Keratinocyte (primary cell): ENCODE data around the gene CYTH1. TPM values are rescaled to one million over a fixed set of nuclear protein-coding genes. Genes with fewer than 3 reads are reported as not detected.
A peak's percentile ranks its signal among the peaks of the same experiment; 100 is the strongest.

Experiments used
- DNase-seq: peaks from one replicate; pipeline ENCODE4 v3.0.0-alpha.2; 2011; ENCODE audit warnings: low read depth, missing footprints, low spot score
- FAIRE-seq: peaks from 2 replicates; lab custom pipeline; 2011; peaks lifted over from hg19 to GRCh38; lab: Jason Lieb, UNC
- H2AFZ ChIP-seq: 2 replicates; pipeline ENCODE4 v1.6.0; 2012; ENCODE audit warnings: low read length, control low read depth, inconsistent platforms; ENCODE audit not compliant: control insufficient read depth
- H3K27ac ChIP-seq: 2 replicates; pipeline ENCODE4 v1.5.1; 2011; ENCODE audit warnings: low read length; ENCODE audit not compliant: control insufficient read depth, insufficient read depth
- H3K27me3 ChIP-seq: 3 replicates; pipeline ENCODE4 v1.6.0; 2011; ENCODE audit warnings: low read length; ENCODE audit not compliant: control insufficient read depth, insufficient read depth; ENCODE audit errors: extremely low read depth
- H3K36me3 ChIP-seq, 2 experiments: 2 replicates in 1 of 2; 3 replicates in 1 of 2; pipeline ENCODE4 v1.5.1; 2011; ENCODE audit warnings: low read length in 2 of 2, mild to moderate bottlenecking in 1 of 2; ENCODE audit not compliant: control insufficient read depth in 2 of 2, insufficient read depth in 2 of 2; ENCODE audit errors: extremely low read depth in 1 of 2
- H3K4me1 ChIP-seq: 3 replicates; pipeline ENCODE4 v1.5.1; 2011; ENCODE audit warnings: low read length; ENCODE audit not compliant: control insufficient read depth, insufficient read depth; ENCODE audit errors: extremely low read depth
- H3K4me2 ChIP-seq: 3 replicates; pipeline ENCODE4 v1.6.0; 2011; ENCODE audit warnings: low read depth, low read length; ENCODE audit not compliant: control insufficient read depth, insufficient read depth; ENCODE audit errors: extremely low read depth
- H3K4me3 ChIP-seq, 3 experiments: fragments of 200-600 bp in 1 of 3; sonication (generic) in 1 of 3; 2 replicates in 2 of 3; 3 replicates in 1 of 3; pipeline ENCODE4 v1.5.1; 2011 to 2016; ENCODE audit warnings: low read length in 3 of 3, mild to moderate bottlenecking in 3 of 3, control low read depth in 2 of 3, inconsistent platforms in 1 of 3, low read depth in 1 of 3, mixed read lengths in 1 of 3, mixed run types in 1 of 3, moderate library complexity in 1 of 3; ENCODE audit not compliant: control insufficient read depth in 2 of 3, insufficient read depth in 2 of 3; ENCODE audit errors: extremely low read depth in 1 of 3
- H3K79me2 ChIP-seq: 2 replicates; pipeline ENCODE4 v1.6.0; 2012; ENCODE audit warnings: low read length; ENCODE audit not compliant: control insufficient read depth, insufficient read depth
- H3K9ac ChIP-seq: 3 replicates; pipeline ENCODE4 v1.6.0; 2011; ENCODE audit warnings: low read length; ENCODE audit not compliant: control insufficient read depth, insufficient read depth; ENCODE audit errors: extremely low read depth
- H3K9me1 ChIP-seq: 3 replicates; pipeline ENCODE4 v1.6.0; 2011; ENCODE audit warnings: low read length; ENCODE audit not compliant: control insufficient read depth, insufficient read depth; ENCODE audit errors: extremely low read depth
- H3K9me3 ChIP-seq: 2 replicates; pipeline ENCODE4 v1.5.1; 2012; ENCODE audit warnings: low read depth, low read length; ENCODE audit not compliant: control insufficient read depth
- H4K20me1 ChIP-seq: 3 replicates; pipeline ENCODE4 v1.6.0; 2011; ENCODE audit warnings: low read length; ENCODE audit not compliant: control insufficient read depth, insufficient read depth; ENCODE audit errors: extremely low read depth
- EZH2 ChIP-seq: IDR thresholded peaks from one replicate; pipeline ENCODE4 v1.6.1; 2012; ENCODE audit warnings: inconsistent platforms, mild to moderate bottlenecking, low read length, moderate library complexity
- dilution Hi-C: fragments of 300-500 bp; cut with MboI; formaldehyde crosslinking; loops from one replicate; pipeline ENCODE4 v1.7.0; 2020; ENCODE audit warnings: low sequenced_read_pairs; ENCODE audit not compliant: extremely low pct_ligation_motif_present
- polyA plus RNA-seq, 5 experiments: library from polyadenylated mRNA; depleted of rRNA in 3 of 5; stranded (reverse) in 3 of 5; stranded (forward) in 1 of 5; unstranded in 1 of 5; fragments of >200 nt; gene quantifications; 1 replicate in 1 of 5; 2 replicates in 3 of 5; 3 replicates in 1 of 5; pipeline versions ENCODE4 v1.2.1 to v1.2.3, GENCODE V29; 2011 to 2012; ENCODE audit warnings: missing spikeins in 2 of 5, low read depth in 1 of 5, low replicate concordance in 1 of 5
- TF ChIP-seq, protein P1 (sequence below), 3 experiments: IDR thresholded peaks in 1 of 3; conservative IDR thresholded peaks in 1 of 3; optimal IDR thresholded peaks in 1 of 3; 2 replicates in 2 of 3; 3 replicates in 1 of 3; pipeline versions ENCODE3 to v1.5.1; 2011; ENCODE audit warnings: low read length in 3 of 3, mild to moderate bottlenecking in 3 of 3, moderate library complexity in 2 of 3, control low read depth in 1 of 3, inconsistent platforms in 1 of 3; ENCODE audit not compliant: insufficient read depth in 2 of 3; ENCODE audit errors: extremely low read depth in 1 of 3

CYTH1 gene
- polyA plus RNA-seq, 1 donor (not counting 4 experiments of a cell fraction or from before 2014, with no cell fraction given) = 28.3 TPM

- FAIRE-seq = peak; percentile 52
- H3K27ac ChIP-seq = peak overlapping the region; percentile 48
- peaks cover 8% of the 10 kb centered on the region for H4K20me1 ChIP-seq
- TF ChIP-seq, protein P1, sequence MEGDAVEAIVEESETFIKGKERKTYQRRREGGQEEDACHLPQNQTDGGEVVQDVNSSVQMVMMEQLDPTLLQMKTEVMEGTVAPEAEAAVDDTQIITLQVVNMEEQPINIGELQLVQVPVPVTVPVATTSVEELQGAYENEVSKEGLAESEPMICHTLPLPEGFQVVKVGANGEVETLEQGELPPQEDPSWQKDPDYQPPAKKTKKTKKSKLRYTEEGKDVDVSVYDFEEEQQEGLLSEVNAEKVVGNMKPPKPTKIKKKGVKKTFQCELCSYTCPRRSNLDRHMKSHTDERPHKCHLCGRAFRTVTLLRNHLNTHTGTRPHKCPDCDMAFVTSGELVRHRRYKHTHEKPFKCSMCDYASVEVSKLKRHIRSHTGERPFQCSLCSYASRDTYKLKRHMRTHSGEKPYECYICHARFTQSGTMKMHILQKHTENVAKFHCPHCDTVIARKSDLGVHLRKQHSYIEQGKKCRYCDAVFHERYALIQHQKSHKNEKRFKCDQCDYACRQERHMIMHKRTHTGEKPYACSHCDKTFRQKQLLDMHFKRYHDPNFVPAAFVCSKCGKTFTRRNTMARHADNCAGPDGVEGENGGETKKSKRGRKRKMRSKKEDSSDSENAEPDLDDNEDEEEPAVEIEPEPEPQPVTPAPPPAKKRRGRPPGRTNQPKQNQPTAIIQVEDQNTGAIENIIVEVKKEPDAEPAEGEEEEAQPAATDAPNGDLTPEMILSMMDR (optimal IDR thresholded peaks at IDR 0.05 in 1 of 3, IDR thresholded peaks at IDR 0.05 in 1 of 3, conservative IDR thresholded peaks at IDR 0.05 in 1 of 3; ENCODE audit: extremely low read depth in 1 of 3, insufficient read depth in 2 of 3, low read length in 3 of 3) = no peak
- TF ChIP-seq EZH2 = no peak
- H3K79me2 ChIP-seq = peaks cover 73% of the 10 kb centered on the region
- H3K4me1 ChIP-seq = peaks cover 15% of the 10 kb centered on the region
- H3K36me3 ChIP-seq = no peaks in the 10 kb centered on the region
- peak overlapping the region; percentile 38 for H3K9ac ChIP-seq
- H3K9me1 ChIP-seq = no peaks in the 10 kb centered on the region
- no peak overlapping the region for H3K4me3 ChIP-seq
- peak overlapping the region; percentile 67 for H3K4me2 ChIP-seq
- no peak overlapping the region for H2AFZ ChIP-seq
- H3K27me3 ChIP-seq = no peaks in the 10 kb centered on the region
- no peak for DNase-seq
- dilution Hi-C loops = no loop called here
- no peaks in the 10 kb centered on the region for H3K9me3 ChIP-seq
Measured at GRCh38 chr17:78766225-78766624, 15.8 kb downstream of the CYTH1 start.

- no peak for FAIRE-seq
Measured at GRCh38 chr17:78765821-78766220, 16.3 kb downstream of the CYTH1 start.

More at GRCh38 chr17:78765821-78766220, 16.3 kb downstream of the CYTH1 start:
- peak overlapping the region; percentile 48 for H3K27ac ChIP-seq
- H3K36me3 ChIP-seq = no peaks in the 10 kb centered on the region
- H2AFZ ChIP-seq = no peak overlapping the region
- peaks cover 15% of the 10 kb centered on the region for H3K4me1 ChIP-seq
- H3K9me1 ChIP-seq = no peaks in the 10 kb centered on the region
- peak overlapping the region; percentile 67 for H3K4me2 ChIP-seq
- H3K9me3 ChIP-seq = no peaks in the 10 kb centered on the region
- no peaks in the 10 kb centered on the region for H3K27me3 ChIP-seq
- no peak overlapping the region for H3K4me3 ChIP-seq
- no peak for DNase-seq
- H4K20me1 ChIP-seq = peaks cover 8% of the 10 kb centered on the region
- peaks cover 73% of the 10 kb centered on the region for H3K79me2 ChIP-seq
- dilution Hi-C loops = no loop called here
- H3K9ac ChIP-seq = peak overlapping the region; percentile 38
- TF ChIP-seq, protein P1 (optimal IDR thresholded peaks at IDR 0.05 in 1 of 3, IDR thresholded peaks at IDR 0.05 in 1 of 3, conservative IDR thresholded peaks at IDR 0.05 in 1 of 3; ENCODE audit: extremely low read depth in 1 of 3, insufficient read depth in 2 of 3, low read length in 3 of 3) = no peak
- TF ChIP-seq EZH2 = no peak
